T-helper 2 cell treated with Interferon-gamma antibody and Interleukin-4, amounts not matched to agents 100 ng/mL and 5 ng/mL, for 36 hours (primary cell): ENCODE data around the gene PCDH7. TPM values are rescaled to one million over a fixed set of nuclear protein-coding genes. Genes with fewer than 3 reads are reported as not detected.

Experiments
- intact Hi-C: fragments of 100-400 bp; cut with micrococcal nuclease; formaldehyde crosslinking; loops from one replicate; pipeline ENCODE4 v1.15.1; 2023
- total RNA-seq: library from RNA; stranded (reverse); gene quantifications from 2 replicates; pipeline ENCODE4 v1.2.3, GENCODE V29; 2022

The PCDH7 gene
- total RNA-seq, 1 donor from 2014 or later: not detected

- intact Hi-C loops: no loop called here
These were observed 6.0 kb downstream of the PCDH7 start for GRCh38 chr4:30726090-30726675.

- intact Hi-C loops: no loop called here
These were observed 7.2 kb downstream of the PCDH7 start for GRCh38 chr4:30727409-30727808.

GRCh38 chr4:30728311-30728710 lies 8.1 kb downstream of the PCDH7 start:
- intact Hi-C loops: no loop called here

GRCh38 chr4:30743897-30744296 lies 23.7 kb downstream of the PCDH7 start:
- intact Hi-C loops: no loop called here

GRCh38 chr4:30744386-30744785 lies 24.2 kb downstream of the PCDH7 start:
- intact Hi-C loops: no loop called here

- intact Hi-C loops: no loop called here
These were observed 24.9 kb downstream of the PCDH7 start for GRCh38 chr4:30744957-30745640.

- intact Hi-C loops: no loop called here
These were observed 26.6 kb downstream of the PCDH7 start for GRCh38 chr4:30746735-30747134.

- intact Hi-C loops: no loop called here
These were observed 33.1 kb downstream of the PCDH7 start for GRCh38 chr4:30753316-30753715.

- intact Hi-C loops: no loop called here
These were observed 33.9 kb downstream of the PCDH7 start for GRCh38 chr4:30754021-30754420.

GRCh38 chr4:30755346-30755745 lies 35.2 kb downstream of the PCDH7 start:
- intact Hi-C loops: no loop called here

- intact Hi-C loops: no loop called here
These were observed 36.4 kb downstream of the PCDH7 start for GRCh38 chr4:30756553-30756952.

- intact Hi-C loops: no loop called here
These were observed 37.2 kb downstream of the PCDH7 start for GRCh38 chr4:30757357-30757756.

GRCh38 chr4:30760551-30760950 lies 40.4 kb downstream of the PCDH7 start:
- intact Hi-C loops: no loop called here

GRCh38 chr4:30763321-30763727 lies 43.2 kb downstream of the PCDH7 start:
- intact Hi-C loops: no loop called here

GRCh38 chr4:30765022-30765421 lies 44.9 kb downstream of the PCDH7 start:
- intact Hi-C loops: no loop called here

- intact Hi-C loops: no loop called here
These were observed 47.1 kb downstream of the PCDH7 start for GRCh38 chr4:30767147-30767845.

GRCh38 chr4:30768277-30768676 lies 48.1 kb downstream of the PCDH7 start:
- intact Hi-C loops: no loop called here

- intact Hi-C loops: no loop called here
These were observed 48.9 kb downstream of the PCDH7 start for GRCh38 chr4:30769093-30769492.

GRCh38 chr4:30770049-30770549 lies 49.9 kb downstream of the PCDH7 start:
- intact Hi-C loops: no loop called here

GRCh38 chr4:30770812-30771211 lies 50.6 kb downstream of the PCDH7 start:
- intact Hi-C loops: no loop called here

- intact Hi-C loops: no loop called here
These were observed 56.3 kb downstream of the PCDH7 start for GRCh38 chr4:30776451-30776850.

GRCh38 chr4:30776921-30777415 lies 56.8 kb downstream of the PCDH7 start:
- intact Hi-C loops: no loop called here
